Activated CD4-positive, alpha-beta T cell treated with anti-CD3 and anti-CD28 coated beads for 1 hour (primary cell): ENCODE results near the gene POLL.

Source experiments
- DNase-seq: peaks from one replicate; pipeline ENCODE4 v3.0.0-alpha.2; 2020

The POLL gene

DNA sequence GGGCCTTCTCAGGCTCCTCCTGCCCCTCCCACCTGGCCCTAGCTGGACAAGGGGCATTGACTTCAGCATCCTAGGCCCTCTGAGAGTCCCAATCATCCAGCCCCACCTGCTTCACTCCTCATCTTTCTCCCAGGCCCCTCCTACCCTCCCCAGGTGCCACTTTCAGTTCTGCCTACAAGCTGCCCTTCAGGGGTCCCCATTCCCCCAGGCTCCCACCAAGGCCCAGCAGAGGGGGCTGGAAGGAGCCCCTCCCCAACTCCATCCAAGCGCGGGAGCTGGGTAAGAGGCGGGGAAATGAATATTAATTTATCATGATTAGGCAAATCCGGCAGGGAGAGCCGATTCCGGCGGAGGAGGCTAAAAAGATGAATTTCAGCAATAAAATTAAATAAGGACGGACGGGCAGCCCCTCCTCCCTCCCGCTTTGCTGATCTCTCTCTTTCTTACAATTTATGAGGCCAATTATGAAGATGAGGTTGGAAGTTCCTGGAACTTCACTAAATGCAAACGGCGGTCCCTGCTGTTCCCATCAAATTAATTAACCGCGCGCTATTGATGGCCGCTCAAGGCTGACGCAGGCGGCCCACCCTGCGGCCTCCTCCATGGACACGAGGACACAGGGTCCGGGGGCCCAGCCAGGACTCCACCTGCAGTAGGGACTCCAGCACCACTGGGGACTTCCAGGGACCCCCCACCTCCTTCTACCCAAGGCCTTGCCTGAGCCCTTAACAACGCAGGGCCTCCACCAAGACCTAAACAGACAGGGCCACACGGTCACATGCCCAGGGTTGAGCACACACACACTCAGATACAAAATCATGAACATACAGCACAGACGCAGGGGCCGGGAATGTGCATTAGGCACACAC lies 13.9 kb downstream of the POLL start:
- no peak for DNase-seq

DNA sequence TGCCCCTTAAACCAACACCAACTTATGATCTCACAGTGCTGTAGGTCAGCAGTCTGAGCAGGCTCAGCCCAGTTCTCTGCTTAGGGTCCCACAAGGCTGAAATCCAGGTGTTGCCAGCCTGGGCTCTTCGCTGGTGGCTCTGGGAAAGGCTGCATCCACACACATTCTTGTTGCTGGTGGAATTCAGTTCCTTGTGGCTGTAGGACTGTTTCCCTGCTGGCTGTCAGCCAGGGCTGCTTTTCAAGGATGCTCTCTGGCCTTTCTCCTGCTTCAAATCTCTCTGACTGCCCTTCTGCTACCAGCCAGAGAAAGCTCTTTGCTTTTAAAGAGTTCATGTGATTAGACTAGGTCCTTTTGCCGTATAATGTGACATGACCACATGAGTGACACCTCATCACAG lies 15.3 kb downstream of the POLL start:
- DNase-seq, result no peak

DNA sequence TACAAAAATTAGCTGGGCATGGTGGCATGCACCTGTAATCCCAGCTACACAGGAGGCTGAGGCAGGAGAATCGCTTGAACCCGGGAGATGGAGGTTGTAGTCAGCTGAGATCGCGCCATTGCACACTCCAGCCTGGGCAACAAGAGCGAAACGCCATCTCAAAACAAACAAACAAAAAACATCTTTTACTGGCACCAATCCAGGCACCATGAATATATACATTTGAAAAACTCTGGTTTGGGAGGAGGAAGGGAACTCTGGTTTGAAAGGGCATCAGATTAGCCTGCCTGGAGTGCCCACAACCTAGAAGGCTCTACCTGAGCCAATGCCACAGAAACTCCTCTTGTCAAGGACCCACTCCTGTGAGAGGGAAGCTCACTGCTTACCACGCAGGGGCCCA lies 15.9 kb downstream of the POLL start:
- no peak for DNase-seq

DNA sequence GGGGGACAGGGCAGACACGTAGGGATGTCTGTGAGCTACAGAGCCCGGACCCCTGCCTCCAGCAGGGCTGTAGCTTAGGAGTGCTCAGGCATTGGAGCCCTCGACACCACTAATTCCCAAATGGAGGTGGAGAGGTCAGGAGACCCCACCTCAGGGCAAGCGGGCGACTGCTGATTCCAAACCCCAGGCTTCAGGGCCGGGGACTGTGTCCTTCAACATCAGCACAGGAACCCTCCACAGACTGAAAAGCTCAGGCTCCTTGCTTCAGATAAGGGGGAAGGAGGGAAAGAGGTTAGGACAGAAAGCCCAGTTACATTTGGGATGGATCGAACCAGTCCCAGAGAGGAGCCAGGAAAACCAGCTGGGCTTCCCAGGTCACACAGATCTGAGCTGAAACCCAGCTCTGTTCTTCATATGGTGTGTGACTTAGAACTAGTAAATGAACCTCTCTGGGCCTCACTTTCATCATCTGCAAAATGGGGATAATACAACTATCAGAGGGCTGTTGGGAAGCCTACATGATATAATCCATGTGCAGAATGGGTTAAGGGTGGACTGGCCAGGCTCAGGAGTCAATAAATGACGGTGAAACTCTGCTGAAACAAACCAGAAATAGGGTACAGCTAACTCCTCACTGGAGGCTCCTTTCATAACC lies 16.7 kb downstream of the POLL start:
- DNase-seq, result no peak

DNA sequence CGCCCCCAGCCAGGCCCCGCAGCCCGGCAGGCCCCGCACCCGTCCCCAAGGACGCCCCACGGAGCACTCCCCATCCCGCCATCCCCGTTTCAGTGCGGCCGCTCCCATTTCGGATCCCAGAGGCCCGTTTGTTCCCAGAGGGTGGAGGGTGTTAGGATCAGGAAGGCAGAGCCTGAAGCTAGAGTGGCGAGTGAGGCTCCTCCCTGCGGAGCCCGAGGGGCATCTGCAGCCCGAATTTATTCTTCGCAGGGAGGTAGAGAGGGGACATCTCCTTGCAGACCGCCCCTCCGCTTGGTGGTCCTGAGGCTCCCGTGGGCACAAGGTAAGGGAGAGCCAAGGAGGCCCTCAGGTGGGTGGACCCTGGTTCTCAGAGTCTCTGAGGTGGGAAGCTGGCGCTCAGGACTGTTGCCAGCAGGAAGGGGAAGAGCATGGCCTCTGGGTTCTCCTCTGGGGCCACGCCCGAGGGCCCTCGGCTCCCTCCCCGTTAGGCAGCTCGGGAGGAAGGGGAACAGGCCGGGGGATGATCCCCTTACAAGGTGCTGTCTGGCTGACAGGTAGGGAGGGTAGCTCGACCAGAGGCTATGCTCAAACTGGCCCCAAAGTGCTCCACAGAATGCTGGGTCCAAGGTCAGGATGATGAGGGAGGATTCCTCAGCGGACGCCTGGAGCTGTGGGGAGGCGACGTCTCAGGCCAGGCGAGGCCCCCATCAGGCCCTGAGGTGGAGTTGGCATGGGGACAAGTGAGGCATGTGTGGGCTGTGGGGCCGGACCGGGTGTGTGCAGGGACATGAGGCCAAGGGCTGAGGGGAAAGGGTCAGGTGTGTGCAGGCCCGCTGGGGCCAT lies 17.4 kb downstream of the POLL start:
- DNase-seq, result no peak

DNA sequence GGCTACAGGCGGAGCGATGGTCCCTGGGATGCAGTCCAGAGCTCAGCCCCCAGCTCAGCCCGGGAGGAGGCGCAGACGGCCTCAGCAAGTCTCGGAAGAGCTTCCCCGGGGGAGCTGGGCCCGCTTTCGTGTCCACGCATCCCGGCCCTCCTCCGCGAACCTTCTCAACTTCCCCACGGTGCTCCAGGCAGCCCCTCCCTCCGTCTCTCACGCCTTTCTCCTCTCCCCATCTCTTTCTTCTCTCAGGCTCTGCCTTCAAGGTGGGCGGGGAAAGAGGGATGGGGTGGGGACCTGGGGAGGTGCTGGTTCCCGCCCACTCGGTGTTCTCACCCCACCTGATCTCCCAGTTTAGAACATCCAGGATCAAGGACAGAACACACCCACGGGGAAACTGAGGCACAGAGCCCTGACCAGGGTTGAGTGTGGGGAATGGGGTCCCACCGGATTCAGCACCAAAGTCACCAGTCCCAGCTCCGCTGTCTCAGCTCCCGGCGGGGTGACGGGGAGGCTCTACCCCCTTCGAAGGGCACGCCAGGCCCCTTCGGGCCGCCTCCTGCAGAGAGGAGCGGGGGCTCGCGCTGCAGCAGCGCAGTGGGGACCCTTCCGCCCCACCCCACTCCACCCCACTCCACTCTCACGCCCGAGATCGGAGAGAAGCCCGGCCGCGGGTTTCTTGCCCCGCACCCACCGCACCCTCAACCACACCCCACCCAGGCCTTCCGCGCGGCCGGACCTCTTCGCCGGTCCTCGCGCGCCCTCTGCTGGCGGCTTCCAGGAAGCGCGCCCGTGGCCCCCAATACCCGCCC lies 18.2 kb downstream of the POLL start:
- DNase-seq, result peak; percentile 67

DNA sequence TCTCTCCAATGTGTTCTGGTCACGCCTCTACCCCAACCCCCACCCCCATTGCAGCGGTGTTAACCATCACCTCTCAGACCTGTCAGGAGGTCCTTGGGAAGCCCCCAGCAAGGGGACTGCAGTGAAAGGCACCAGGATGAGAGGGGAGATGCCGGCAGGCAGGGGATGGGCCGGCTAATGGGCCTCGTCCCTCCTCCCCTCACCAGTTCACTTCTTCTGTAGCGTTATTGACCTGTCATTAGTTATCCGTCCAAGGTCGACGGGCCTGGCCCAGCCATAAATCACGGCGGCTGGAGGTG lies 18.8 kb downstream of the POLL start:
- no peak for DNase-seq

DNA sequence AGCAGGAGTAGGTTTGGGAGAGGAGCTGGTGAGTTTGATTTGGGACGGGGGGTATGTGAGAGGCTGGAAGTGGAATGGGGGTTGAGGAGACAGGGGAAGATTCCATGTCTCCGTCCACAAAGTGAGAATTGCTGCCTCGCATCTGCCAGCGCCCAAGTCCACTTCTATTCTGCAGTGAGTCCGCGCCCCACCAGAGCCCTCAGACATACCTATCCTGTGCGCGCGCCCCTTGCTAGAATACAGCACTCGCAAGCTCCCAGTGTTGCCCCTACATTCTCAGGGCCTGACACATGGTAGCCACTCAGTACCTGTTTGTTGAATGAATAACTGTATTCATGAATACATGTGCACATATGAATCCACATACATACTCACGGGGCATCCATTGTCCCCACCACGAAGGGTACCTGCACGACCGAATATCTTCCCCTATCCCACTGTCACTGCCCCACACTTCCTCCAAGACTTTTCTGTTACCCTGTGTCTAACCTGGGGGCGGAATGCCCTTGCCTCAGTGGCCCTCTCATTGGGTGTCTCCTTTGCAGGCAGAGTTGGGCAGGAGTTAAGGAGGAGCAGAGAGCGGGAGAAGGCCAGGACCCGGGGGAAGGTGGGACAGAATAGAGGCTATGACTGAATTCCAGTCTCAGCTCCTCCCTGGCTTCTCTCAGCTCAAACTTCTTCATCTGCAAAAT lies 19.9 kb downstream of the POLL start:
- DNase-seq, result no peak

DNA sequence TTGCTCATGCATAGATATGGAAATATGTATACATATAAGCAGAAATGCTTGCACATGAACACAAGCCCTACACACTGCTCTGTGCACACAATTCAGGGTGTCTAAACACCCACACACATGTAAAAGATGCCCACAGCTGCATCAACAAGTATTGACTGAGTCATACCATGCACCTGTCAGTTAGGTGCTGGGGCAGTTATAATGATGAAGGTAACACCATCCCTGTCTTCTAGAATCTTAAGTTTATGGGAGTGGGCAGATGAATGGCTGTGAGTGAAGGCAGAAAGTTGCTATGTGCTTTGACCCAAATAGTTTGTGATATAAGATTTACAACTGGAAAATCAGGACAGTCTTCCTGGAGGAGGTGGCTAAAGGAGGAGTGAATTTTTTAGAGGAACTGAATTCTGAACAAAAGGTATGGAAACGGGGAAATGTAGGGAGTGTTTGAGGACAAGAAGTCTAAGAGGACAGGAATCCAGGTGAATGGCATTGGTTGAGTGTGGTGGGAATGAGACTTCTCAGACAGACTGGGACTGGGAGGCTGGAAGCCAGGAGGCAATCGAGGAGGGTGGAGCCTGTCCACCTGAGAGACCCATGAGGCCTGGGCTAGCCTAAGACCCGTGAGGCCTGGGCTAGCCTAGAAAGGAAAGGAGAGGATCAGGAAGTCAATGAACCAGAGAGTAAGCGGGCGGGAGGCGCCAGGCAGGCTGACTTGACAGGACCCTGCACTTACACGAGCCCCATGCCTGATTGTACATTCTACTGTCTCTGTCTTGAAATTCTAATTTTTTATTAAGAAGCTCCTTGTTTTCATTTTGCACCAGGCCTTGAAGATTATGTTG lies 20.7 kb downstream of the POLL start:
- DNase-seq, result no peak

DNA sequence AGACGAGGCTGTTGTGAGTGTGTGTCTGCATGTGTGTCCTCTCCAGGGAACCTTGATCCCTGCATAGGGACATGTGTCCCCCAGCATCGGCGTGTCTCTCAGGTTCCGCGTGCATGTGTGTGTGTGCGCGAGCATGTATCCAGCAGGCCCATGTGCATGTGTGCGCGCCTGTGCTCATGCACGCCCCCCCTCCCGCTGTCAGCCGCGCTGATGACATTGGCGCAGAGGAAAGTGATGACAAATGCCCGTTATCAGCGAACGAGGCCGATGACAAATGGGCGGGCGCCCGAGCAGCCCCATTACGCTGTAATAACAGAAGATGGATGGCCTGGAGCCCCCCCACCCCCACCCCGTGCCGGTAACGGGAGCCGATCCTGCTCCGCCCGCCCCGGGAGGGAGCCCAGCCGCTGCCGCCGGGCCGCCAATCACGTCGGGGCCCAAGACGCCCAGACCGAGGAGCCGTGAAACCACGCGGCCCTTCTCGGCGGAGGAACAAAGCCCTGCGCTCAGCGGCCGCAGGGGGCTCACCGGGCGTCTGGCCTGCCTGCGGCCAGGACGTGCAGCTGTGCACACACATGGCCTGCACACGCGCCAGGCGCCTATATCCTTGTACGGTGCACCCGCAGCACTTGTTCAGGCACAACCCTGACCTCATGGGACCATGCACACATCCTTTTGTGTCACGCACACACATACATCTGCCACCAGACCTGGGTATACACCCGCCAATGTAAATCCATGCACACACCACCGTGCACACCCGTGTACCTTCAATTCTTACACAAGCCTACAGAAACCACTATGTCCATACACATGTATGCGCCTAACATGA lies 21.5 kb downstream of the POLL start:
- DNase-seq, result no peak

DNA sequence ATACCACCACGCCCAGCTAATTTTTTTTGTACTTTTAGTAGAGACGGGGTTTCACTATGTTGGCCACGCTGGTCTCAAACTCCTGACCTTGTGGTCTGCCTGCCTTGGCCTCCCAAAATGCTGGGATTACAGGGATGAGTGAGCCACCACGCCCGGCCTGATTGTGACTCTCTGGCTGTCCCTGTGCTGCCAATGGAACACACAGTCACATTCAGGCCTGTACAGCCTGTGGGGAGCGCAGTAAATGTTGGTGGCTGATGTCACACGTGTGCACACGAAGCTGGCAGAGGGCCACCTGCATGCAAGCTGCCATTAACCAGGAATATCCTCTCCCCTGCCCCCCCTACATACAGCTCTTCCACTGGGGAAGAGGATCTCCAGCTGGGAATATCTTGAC lies 22.1 kb downstream of the POLL start:
- no peak for DNase-seq

DNA sequence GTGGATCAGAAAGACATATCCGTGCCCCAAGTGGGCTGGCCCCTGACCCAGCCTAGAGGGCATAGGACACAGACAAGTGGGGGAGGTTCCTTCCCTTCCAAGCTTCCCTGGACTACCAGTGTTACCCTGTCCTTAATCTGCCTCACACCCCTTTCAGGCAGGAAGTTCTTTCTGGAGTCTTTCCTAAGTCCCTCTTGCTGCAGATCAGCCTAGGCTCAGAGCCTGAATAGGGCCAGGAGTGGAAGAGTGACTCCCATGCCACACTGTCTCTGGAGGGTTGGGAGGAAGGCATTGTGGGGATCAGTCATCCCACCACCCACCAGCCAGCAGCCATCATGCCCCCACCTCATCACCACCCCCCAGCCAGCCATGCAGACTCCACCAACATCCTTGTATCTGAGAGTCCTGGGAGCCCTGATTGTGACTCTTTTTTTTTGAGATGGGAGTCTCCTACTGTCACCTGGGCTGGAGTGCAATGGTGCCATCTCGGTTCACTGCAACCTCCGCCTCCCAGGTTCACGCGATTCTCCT lies 22.6 kb downstream of the POLL start:
- no peak for DNase-seq

DNA sequence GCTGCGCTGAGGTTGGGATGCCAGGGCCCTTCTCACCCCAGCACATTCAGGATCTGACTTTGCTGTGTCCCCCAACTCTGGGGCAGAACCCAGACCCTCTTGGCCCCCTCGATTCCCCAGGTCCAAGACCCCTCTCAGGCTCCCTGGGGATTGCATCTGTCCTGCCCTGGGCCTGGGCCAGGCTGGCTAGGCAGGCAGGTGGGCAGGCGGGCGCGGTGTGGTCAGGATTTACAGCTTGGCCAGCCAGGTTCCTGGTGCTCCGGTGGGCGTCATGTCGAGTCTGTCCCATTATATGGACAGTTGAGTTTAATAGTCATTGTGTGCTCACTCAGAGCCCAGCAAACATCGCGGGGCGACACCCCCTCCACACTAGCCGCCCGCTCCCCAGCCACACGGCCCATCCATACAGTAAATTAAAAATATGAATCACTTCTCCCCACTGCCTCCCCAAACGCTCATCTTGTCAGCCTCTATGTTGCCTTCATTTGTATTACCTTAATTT lies 23.5 kb downstream of the POLL start:
- DNase-seq, result no peak

DNA sequence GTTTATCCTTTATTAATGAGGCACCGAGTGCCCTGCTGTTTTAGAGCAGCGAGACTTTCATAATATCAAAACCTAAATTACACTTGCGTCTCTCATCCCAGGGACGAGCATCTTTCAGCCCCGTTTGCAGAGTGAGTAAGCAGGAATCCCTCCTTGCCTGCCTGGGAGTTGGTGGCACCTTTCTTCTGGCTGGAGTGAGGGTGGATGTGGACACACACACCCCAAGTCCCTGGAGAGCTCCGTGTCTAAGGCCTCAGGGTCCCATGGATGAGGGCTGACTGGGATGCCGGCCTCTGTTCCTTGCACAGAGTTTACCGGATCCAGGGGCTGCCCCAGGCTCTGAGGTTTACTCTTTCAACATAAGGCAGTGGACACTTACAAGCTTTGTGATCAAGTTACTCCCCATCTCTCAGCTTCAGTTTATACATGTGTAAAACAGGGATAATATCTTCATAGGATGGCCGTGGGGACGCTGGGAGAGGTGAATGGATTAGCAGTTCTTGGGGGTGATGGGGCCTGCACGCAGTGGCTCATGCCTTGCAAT lies 24.5 kb downstream of the POLL start:
- DNase-seq, result no peak

DNA sequence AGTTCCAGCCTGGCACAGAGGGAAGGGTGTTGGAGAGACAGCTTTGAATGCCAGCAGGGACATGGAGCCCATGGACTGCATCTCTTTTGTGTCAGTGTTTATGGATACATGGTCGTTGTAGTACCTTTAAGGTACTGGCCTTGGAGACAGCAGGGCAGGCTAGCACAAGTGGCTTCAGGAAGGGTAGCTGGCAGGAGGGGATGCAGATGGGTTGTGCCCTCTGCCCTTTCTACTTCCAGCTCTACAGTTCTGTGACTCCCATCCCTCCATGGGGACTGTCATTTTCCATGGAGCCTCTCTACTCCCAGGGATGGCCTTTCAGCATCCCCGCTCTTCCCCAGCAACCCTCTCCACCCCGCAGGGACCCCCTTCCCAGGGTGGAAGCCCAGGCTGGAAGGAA lies 25.1 kb downstream of the POLL start:
- DNase-seq, result no peak

DNA sequence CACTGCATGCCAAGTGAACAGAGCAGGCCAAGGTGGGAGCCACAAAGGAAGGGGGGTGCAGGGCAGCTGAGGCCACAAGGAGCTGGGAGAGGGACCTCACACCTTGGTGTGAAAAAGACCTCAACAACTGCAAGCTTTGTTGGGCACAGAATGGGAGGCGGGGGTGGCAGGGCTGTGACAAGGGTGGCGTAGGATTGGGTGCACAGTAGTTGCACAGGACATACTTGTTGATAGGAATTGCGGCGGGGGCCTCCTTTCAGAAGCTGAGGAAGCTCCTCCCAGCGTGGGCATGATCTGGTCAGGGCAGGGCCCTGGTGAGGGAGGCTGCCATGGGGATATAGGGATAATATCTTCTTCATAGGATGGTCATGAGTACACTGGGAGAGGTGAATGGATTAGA lies 25.8 kb downstream of the POLL start:
- DNase-seq, result no peak

DNA sequence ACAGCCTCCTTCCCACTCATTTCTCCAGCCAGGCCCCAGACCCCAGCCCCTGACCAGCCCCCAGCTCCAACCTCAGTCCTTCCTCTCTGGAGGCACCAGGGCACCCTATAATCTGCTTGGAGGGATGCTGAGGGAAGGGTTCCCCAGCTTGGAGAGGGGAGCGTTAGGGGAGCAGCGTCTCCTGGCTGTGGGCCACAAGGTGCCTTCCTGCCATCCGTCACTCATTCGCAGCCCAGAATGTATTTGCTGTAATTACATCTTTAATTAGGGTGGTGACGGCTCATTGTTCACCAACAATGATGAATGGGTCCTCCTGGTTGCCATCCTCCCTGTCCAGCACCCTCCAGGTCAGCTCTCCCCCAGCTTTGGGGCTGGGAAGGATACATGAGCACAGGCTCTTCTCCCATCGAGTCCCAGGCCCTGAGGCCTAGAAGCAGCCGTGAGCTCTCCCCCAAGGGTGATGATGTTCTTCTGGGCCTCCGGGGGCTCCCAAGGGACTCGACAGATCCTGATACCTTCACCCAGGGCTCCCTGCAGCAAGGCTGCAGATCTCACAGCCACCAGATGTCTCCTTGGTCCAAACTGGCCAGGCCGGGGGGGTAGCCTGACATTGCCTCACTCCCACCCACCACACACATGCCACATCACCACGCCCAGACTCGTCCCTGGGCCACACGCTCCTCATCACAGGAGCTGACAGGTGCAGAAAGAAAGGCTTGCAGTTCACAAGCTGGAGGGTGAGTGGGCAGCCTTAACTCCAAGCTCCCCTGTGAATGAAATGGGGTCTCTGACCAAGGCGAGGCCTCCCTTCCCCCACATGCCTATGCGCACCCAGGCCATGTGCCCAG lies 26.8 kb downstream of the POLL start:
- DNase-seq, result no peak

DNA sequence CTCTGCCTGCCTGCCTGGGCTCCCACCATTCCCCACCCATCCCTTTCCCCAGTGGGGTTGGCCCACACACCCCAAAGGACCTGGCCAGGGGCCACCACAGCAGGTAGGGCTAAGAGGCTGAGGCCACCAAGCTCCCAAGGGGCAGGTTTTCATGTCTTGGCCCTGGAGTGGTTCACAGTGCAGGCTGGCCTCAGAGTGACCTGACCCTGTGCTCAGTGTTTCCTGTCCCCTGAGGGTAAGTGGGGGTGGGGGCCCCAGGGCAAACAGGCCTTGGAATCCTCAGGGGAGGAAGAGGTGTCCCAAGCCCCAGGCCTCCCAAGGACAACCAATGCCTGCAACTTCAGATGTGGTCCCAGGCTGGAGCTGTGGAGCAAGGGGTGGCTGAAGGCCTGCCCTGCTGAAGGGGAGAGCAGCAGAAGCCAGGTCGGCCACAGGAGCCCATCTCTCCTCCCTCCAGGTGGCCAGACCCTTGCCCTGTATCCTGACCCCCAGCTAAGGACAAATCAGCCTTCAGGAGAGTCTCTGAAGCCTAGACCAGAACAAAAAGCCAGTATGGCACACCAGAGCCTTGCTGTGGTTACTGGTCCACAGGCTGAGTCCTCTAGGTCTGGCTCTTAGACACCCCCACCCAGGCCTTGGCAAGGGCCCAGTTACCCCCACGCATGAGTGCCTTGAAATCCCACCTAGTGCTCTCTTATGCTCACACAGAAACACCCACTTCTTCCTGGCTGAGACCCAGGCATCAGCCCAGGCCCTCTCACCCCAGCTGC lies 27.6 kb downstream of the POLL start:
- DNase-seq, result no peak
